ENCODE data around the gene GNAI1.

DNA sequence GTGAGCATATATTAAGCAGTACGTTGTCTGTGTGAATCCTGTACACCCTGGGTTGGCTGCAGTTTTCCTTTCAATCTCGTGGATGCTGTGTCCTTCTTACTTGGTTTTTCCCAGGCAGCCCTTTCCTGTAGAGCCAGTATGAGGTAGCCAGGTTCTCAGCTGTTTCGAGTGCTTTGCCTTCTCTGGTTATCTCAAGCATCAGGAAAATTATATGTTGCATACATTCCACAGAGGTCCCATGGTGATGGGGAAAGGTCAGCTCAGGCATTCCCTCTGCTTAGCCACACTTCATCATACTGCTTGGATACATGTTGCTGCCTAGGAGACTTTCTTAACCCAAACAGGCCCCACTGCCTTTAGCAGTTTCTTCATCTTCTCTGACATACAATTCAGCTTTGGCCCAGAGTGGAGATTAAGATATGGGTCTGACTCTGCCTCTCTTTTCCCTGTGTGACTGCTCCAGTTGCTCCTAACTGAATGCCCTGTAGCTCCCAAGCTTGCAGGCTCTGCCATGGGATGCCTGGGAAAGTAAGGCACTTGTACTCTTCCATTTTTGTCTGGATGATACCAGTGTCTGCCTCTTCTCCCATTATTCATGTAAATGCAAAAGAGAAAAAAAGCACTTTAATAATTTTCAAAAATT is 11.3 kb downstream of the GNAI1 start:
- TF ChIP-seq, protein P1, sequence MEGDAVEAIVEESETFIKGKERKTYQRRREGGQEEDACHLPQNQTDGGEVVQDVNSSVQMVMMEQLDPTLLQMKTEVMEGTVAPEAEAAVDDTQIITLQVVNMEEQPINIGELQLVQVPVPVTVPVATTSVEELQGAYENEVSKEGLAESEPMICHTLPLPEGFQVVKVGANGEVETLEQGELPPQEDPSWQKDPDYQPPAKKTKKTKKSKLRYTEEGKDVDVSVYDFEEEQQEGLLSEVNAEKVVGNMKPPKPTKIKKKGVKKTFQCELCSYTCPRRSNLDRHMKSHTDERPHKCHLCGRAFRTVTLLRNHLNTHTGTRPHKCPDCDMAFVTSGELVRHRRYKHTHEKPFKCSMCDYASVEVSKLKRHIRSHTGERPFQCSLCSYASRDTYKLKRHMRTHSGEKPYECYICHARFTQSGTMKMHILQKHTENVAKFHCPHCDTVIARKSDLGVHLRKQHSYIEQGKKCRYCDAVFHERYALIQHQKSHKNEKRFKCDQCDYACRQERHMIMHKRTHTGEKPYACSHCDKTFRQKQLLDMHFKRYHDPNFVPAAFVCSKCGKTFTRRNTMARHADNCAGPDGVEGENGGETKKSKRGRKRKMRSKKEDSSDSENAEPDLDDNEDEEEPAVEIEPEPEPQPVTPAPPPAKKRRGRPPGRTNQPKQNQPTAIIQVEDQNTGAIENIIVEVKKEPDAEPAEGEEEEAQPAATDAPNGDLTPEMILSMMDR (conservative IDR thresholded peaks at IDR 0.05; ENCODE audit: low read length), result no peak
- no peak for TF ChIP-seq EZH2phosphoT487 (IDR thresholded peaks at IDR 0.05; ENCODE audit: borderline replicate concordance, low read depth, low read length)

Measured in OCI-LY7 (cell line).